GM12875 (cell line): ENCODE data around the gene SEM1.
"Not testable (repeated sequence)": the region's sequence is repeated elsewhere in the genome, so short reads cannot be mapped to it uniquely, and the experiment has no call there.

Experiments used
- H3K4me3 ChIP-seq: one replicate; pipeline ENCODE4 v1.5.1; 2011; ENCODE audit warnings: low read depth, low read length, control low read depth
- TF ChIP-seq, protein P1 (sequence below): IDR thresholded peaks from 2 replicates; pipeline ENCODE4 v1.5.1; 2011; ENCODE audit warnings: low read depth, mild to moderate bottlenecking, control low read depth, inconsistent platforms, low read length, moderate library complexity, borderline replicate concordance; ENCODE audit not compliant: insufficient read depth

The SEM1 gene

DNA sequence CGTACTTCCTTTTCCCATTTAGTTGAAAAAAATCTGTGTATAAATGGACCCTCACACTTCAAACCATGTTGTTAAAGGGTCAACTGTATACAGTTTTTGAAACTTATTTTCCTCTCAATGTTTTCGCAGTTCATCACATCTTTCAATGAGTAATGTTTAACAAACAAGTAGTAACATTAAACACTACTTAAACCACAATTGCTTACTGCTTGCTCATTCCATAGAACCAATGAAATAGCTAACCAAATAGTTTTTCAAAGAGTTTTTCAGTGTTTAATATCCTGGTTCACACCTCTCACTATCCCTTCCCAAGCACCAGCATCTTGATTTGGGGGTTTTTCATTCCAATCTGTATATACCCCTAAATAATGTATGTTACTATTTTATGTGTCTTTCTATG is 9.1 kb downstream of the SEM1 start:
- TF ChIP-seq, protein P1, sequence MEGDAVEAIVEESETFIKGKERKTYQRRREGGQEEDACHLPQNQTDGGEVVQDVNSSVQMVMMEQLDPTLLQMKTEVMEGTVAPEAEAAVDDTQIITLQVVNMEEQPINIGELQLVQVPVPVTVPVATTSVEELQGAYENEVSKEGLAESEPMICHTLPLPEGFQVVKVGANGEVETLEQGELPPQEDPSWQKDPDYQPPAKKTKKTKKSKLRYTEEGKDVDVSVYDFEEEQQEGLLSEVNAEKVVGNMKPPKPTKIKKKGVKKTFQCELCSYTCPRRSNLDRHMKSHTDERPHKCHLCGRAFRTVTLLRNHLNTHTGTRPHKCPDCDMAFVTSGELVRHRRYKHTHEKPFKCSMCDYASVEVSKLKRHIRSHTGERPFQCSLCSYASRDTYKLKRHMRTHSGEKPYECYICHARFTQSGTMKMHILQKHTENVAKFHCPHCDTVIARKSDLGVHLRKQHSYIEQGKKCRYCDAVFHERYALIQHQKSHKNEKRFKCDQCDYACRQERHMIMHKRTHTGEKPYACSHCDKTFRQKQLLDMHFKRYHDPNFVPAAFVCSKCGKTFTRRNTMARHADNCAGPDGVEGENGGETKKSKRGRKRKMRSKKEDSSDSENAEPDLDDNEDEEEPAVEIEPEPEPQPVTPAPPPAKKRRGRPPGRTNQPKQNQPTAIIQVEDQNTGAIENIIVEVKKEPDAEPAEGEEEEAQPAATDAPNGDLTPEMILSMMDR = no peak
- no peak overlapping the region for H3K4me3 ChIP-seq

DNA sequence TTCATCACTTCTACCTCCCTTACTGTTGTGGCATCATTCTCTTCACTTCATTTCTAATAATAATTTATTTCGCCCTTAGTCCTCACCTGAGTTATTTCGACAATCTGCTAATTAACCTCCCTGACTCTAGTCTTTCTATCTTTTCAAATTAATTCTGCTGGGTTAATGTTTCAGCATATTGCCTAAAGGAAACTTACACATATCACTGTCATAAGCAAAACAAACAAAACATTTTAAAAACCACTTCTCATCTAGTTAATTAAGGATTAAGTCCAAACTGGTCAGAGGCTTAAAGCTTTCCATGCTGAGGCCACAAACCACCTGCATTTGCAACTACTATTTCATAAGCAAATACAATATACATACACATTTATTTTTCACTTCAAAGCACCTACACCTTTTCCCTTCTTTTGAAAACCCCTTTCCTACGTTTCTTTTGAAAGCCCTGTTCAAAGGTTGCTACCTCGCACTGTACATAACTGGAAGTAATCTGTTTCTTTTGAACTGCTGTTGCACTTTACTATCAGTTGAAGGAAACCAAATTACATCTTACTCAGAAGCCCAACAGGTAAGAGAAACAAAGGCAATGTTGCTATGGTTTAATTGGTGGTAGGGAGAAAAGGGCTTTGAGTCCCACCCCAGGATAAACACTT is 10.3 kb downstream of the SEM1 start:
- TF ChIP-seq, protein P1 = no peak
- no peak overlapping the region for H3K4me3 ChIP-seq

DNA sequence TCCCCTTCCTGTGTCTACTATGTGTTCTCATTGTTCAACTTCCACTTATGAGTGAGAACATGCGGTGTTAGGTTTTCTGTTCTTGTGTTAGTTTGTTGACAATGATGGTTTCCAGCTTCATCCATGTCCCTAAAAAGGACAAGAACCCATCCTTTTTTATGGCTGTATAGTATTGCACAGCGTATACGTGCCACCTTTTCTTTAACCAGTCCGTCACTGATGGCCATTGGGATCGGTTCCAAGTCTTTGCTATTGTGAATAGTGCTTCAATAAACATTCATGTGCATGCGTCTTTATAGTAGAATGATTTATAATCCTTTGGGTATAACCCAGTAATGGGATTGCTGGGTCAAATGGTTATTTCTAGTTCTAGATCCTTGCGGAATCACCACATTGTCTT is 11.2 kb downstream of the SEM1 start:
- H3K4me3 ChIP-seq = not testable (repeated sequence)

DNA sequence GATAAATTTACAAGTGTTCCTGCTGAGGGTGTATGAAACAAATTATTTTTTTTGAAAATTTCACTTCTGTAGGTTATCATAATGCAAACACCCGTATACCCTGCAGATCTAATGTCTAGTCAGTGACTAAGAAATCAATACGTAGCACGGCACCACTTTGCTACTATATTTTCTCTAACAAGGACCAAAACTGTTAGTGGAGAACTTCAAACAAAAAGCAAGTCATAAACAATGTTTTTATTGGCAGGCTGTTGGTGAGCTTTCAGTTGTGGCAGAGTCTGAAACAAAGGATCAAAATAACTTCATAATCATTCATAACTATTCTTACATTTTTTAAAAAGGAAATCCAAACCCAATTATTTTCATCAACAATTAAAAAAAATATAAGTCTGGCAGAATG is 11.8 kb downstream of the SEM1 start:
- no peak overlapping the region for H3K4me3 ChIP-seq

DNA sequence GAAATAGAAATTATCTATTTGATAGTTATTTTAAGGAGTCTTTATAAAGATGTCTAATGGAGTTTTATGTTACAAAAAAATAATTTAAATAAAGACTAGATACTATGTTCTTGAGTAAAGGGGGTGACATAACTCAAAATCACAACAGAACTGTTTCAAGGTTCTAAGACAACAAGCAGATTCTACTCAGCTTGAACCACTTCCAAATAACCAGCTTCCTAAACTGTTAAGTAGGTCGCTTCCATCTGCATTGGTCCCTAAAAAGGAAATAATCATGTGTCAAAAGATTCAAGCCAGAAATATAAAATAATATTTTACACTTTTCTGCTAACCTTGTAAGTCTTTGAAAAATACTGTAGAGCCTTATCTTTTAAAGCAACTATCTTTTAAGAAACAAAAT is 14.1 kb downstream of the SEM1 start:
- no peak overlapping the region for H3K4me3 ChIP-seq
- TF ChIP-seq, protein P1 = no peak

More for the DNA sequence above, 11.8 kb downstream of the SEM1 start:
- TF ChIP-seq, protein P1 = no peak

DNA sequence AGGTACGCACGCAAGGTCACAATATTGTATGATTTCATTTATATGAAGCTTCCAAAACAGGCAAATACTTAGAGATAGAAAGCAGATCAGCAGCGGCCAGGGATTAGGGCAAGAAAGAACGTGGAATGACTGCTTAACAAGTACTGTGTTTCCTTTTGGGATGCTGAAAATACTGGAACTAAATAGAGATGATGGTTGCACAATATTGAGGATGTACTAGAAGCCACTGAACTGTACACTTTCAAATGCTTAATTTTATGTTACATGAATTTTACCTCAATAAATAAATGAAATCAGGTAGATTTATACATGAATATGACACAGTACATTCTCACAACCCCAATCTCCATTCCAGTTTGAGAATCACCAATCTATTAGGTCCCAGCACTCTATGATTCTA is 15.6 kb downstream of the SEM1 start:
- no peak overlapping the region for H3K4me3 ChIP-seq

DNA sequence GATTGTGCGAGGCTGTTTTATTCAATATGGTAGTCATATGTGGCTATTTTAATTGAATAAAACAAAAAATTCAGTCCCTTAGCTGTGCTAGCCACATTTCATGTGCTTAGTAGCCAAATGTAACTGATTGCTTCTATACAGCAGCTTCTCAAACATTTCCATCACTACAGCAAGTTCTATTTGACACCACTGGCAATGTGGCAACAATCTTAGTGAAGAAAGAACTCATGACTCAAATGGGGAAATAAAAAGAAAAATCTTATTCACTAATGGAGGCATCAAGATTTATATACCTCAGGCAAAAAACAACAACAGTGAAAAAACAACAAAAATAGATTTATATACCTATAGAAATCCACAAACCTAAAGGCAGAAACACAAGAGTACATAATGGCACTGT is 17.9 kb downstream of the SEM1 start:
- no peak overlapping the region for H3K4me3 ChIP-seq
- TF ChIP-seq, protein P1 = no peak

More for the DNA sequence above, 15.6 kb downstream of the SEM1 start:
- TF ChIP-seq, protein P1 = no peak

DNA sequence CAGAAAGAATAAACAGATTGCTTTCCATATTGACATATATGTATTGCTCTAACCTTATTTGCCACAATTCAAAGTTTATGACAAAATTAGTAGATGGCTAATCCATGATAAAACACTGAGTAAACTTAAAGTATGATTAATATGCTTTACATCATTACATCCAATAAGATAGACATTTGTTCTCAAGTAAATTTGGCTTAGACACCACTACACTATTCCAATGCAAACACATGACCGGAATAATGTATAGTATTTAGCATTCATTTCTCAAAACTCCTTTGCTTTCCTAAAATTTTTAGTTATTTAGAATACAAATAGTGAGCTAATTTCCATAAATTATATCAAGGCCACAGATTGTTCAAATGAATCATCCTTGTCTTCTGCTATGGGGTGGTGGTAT is 20.2 kb downstream of the SEM1 start:
- H3K4me3 ChIP-seq = no peak overlapping the region
- TF ChIP-seq, protein P1 = no peak
